ENCODE results near the gene CCNH.

CCNH gene

GRCh38 chr5:87361536-87362213 lies 51.1 kb downstream of the CCNH start:
- H3K4me3 ChIP-seq (replicated peaks; ENCODE audit: low read depth, low read length): no peak overlapping the region
- H3K36me3 ChIP-seq (ENCODE audit: control insufficient read depth, insufficient read depth, low read length): peaks cover under 1% of the 10 kb centered on the region; the same call in 1 of the 2 replicates
- DNase-seq (ENCODE audit: extremely low read depth, insufficient read length): no peak
- no peak for TF ChIP-seq CTCF (IDR thresholded peaks at IDR 0.05; ENCODE audit: insufficient read depth, low read length, poor library complexity, severe bottlenecking)
- H3K27me3 ChIP-seq (replicated peaks; ENCODE audit: control insufficient read depth, insufficient read depth, low read length): no peaks in the 10 kb centered on the region

GRCh38 chr5:87361031-87361445 lies 51.7 kb downstream of the CCNH start:
- no peak for DNase-seq (ENCODE audit: extremely low read depth, insufficient read length)
- Histone ChIP-seq H3K4me3 (replicated peaks; ENCODE audit: low read depth, low read length) (no peak overlapping the region), H3K27me3 (replicated peaks; ENCODE audit: control insufficient read depth, insufficient read depth, low read length) (no peaks in the 10 kb centered on the region), H3K36me3 (ENCODE audit: control insufficient read depth, insufficient read depth, low read length) (no peaks in the 10 kb centered on the region; the same call in 1 of the 2 replicates)
- no peak for TF ChIP-seq CTCF (IDR thresholded peaks at IDR 0.05; ENCODE audit: insufficient read depth, low read length, poor library complexity, severe bottlenecking)

DNA sequence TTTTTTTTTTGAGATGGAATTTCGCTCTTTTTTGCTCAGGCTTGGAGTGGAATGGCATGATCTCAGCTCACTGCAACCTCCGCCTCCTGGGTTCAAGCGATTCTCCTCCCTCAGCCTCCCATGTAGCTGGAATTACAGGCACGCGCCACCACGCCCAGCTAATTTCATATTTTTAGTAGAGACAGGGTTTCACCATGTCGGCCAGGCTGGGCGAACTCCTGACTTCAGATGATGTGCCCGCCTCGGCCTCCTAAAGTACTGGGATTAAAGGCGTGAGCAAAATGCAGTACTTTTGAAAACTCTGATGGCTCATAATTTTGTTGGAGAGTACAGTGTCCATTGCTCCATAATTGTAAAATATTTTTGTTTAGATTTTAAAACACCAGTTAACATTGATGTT lies 52.6 kb downstream of the CCNH start:
- no peak for TF ChIP-seq CTCF (IDR thresholded peaks at IDR 0.05; ENCODE audit: insufficient read depth, low read length, poor library complexity, severe bottlenecking)
- Histone ChIP-seq H3K4me3 (replicated peaks; ENCODE audit: low read depth, low read length) (no peak overlapping the region), H3K27me3 (replicated peaks; ENCODE audit: control insufficient read depth, insufficient read depth, low read length) (no peaks in the 10 kb centered on the region), H3K36me3 (ENCODE audit: control insufficient read depth, insufficient read depth, low read length) (no peaks in the 10 kb centered on the region; the same call in 1 of the 2 replicates)
- DNase-seq (ENCODE audit: extremely low read depth, insufficient read length): no peak

- H3K4me3 ChIP-seq (replicated peaks; ENCODE audit: low read depth, low read length): no peak overlapping the region
- no peak for DNase-seq (ENCODE audit: extremely low read depth, insufficient read length)
- no peak for TF ChIP-seq CTCF (IDR thresholded peaks at IDR 0.05; ENCODE audit: insufficient read depth, low read length, poor library complexity, severe bottlenecking)
- H3K27me3 ChIP-seq (replicated peaks; ENCODE audit: control insufficient read depth, insufficient read depth, low read length): no peaks in the 10 kb centered on the region
- H3K36me3 ChIP-seq (ENCODE audit: control insufficient read depth, insufficient read depth, low read length): no peaks in the 10 kb centered on the region; the same call in 1 of the 2 replicates
Observed at GRCh38 chr5:87359106-87359505, 53.6 kb downstream of the CCNH start.

DNA sequence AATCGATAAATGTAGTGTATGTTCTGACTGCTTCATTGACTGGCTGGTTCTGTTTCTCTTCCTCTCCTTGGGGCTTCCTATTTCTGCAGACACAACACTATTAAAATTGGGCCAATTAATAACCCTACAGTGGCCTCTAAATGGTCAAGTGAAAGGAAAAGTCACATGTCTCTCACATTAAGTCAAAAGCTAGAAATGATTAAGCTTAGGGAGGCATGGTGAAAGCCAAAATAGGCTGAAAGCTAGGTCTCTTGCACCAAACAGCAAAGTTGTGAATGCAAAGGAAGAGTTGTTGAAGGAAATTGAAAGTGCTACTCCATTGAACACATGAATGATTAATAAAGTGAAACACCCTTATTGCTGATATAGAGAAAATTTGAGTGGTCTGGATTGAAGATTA lies 58.2 kb downstream of the CCNH start:
- no peaks in the 10 kb centered on the region for H3K27me3 ChIP-seq (replicated peaks; ENCODE audit: control insufficient read depth, insufficient read depth, low read length)
- DNase-seq (ENCODE audit: extremely low read depth, insufficient read length): no peak
- no peak overlapping the region for H3K4me3 ChIP-seq (replicated peaks; ENCODE audit: low read depth, low read length)
- H3K36me3 ChIP-seq (ENCODE audit: control insufficient read depth, insufficient read depth, low read length): no peaks in the 10 kb centered on the region
- TF ChIP-seq CTCF (IDR thresholded peaks at IDR 0.05; ENCODE audit: insufficient read depth, low read length, poor library complexity, severe bottlenecking): no peak

- Histone ChIP-seq H3K27me3 (replicated peaks; ENCODE audit: control insufficient read depth, insufficient read depth, low read length) (no peaks in the 10 kb centered on the region), H3K4me3 (replicated peaks; ENCODE audit: low read depth, low read length) (no peak overlapping the region), H3K36me3 (ENCODE audit: control insufficient read depth, insufficient read depth, low read length) (no peaks in the 10 kb centered on the region)
- DNase-seq (ENCODE audit: extremely low read depth, insufficient read length): no peak
- TF ChIP-seq CTCF (IDR thresholded peaks at IDR 0.05; ENCODE audit: insufficient read depth, low read length, poor library complexity, severe bottlenecking): no peak
Observed at GRCh38 chr5:87347841-87348240, 64.9 kb downstream of the CCNH start.

All from GM06990 (cell line).